ENCODE data around the gene CBR3.
A peak's percentile ranks its signal among the peaks of the same experiment; 100 is the strongest.

CBR3 gene

DNA sequence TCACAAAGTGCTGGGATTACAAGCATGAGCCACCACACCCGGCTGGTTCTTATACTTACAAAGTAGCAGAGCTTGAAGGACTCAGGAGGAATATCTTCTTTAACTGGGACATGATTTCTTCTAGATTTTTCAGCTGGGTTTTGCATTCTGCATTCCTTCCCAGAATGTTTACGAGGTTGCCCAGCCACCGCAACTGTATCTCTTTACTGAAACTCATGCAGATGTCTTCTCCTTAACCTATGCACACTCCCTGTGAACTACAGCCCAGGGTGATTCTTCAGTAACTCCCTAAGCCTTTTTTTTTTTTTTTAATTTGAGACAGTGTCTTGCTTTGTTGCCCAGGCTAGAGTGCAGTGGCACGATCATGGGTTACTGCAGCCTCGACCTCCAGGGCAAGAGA lies 13.0 kb downstream of the CBR3 start:
- no peak for FAIRE-seq
- no peak for DNase-seq (ENCODE audit: insufficient read length, low spot score)
- TF ChIP-seq TAF1 (IDR thresholded peaks at IDR 0.05; ENCODE audit: low read depth, low read length) = no peak
- no peak for TF ChIP-seq PAX5 (IDR thresholded peaks at IDR 0.05; ENCODE audit: insufficient read depth, low read length, severe bottlenecking)
- no peak for TF ChIP-seq POLR2AphosphoS5 (IDR thresholded peaks at IDR 0.05; ENCODE audit: low read depth, low read length)
- no peak for TF ChIP-seq POU2F2 (IDR thresholded peaks at IDR 0.05; ENCODE audit: low read depth, low read length)
- no peak for TF ChIP-seq POLR2A (IDR thresholded peaks at IDR 0.05; ENCODE audit: low read depth, low read length)
- no peak for TF ChIP-seq SPI1 (IDR thresholded peaks at IDR 0.05; ENCODE audit: low read depth, low read length)

DNA sequence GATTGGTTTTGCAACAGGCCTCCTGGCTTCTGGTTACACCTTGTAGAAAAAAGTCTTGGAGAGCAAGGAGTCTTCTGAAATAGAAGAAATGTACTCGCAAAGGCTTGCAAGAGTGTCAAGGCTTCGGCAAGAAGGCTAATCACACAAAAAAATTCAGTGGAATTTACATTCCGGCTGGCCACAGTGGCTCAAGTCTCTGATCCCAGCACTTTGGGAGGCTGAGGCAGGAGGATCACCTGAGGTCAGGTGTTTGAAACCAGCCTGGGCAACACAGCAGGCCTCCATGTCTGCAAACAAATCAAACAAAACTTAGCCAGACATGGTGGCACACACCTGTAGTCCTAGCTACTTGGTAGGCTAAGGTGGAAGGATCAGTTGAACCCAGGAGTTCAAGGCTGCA lies 14.0 kb downstream of the CBR3 start:
- FAIRE-seq (no peak), DNase-seq (ENCODE audit: insufficient read length, low spot score) (no peak)
- TF ChIP-seq POU2F2 (IDR thresholded peaks at IDR 0.05; ENCODE audit: low read depth, low read length) (no peak), POLR2AphosphoS5 (IDR thresholded peaks at IDR 0.05; ENCODE audit: low read depth, low read length) (no peak), SPI1 (IDR thresholded peaks at IDR 0.05; ENCODE audit: low read depth, low read length) (no peak), PAX5 (IDR thresholded peaks at IDR 0.05; ENCODE audit: insufficient read depth, low read length, severe bottlenecking) (no peak), POLR2A (IDR thresholded peaks at IDR 0.05; ENCODE audit: low read depth, low read length) (no peak), TAF1 (IDR thresholded peaks at IDR 0.05; ENCODE audit: low read depth, low read length) (no peak)

DNA sequence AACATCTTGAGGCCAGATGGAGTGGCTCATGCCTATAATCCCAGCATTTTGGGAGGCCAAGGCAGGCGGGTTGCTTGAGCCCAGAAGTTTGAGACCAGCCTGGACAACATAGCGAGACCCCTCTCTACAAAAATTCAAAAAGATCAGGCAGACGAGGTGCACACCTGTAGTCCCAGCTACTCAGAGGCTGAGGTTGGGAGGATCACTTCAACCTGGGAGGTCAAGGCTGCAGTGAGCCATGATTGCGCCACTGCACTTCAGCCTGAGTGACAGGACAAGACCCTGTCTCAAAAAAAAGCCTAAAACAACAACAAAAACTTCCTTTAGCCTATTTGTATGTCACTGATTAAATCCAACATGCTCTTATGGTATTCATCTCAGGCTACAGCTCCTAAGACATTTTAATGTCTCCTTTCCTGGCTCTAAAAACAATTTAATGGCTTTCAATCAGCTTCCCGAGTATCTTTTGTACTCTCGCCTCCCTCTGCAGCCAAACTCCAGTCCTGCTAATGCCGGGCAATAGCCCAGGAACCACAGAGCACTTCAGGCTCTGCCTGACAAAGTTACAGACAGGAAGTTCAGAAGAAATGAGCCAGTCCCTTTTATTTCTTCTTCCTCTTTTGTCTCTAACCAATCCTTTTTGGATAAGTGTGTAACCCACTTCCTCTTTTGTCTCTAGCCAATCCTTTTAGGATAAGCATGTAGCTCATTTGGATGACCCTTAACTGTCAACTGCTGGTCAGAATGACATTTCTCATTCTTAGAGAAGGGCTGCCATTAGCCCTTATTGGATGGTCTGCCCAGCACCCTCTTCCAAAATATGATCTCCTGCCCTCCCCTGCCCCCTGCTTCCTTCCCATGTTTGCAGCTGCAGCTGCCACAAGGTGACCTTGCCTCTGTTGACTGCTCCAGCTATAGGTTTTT lies 15.2 kb downstream of the CBR3 start:
- TF ChIP-seq TAF1 (IDR thresholded peaks at IDR 0.05; ENCODE audit: low read depth, low read length) (peak; percentile 26; the same call in 1 of the 2 replicates), POLR2AphosphoS5 (IDR thresholded peaks at IDR 0.05; ENCODE audit: low read depth, low read length) (0 out of 2 replicates have a peak, but pooled peaks have one; percentile 34), POLR2A (IDR thresholded peaks at IDR 0.05; ENCODE audit: low read depth, low read length) (peak; percentile 58), SPI1 (IDR thresholded peaks at IDR 0.05; ENCODE audit: low read depth, low read length) (peak; percentile 97), PAX5 (IDR thresholded peaks at IDR 0.05; ENCODE audit: insufficient read depth, low read length, severe bottlenecking) (no peak)
- DNase-seq (ENCODE audit: insufficient read length, low spot score) (no peak), FAIRE-seq (peak; percentile 69)

DNA sequence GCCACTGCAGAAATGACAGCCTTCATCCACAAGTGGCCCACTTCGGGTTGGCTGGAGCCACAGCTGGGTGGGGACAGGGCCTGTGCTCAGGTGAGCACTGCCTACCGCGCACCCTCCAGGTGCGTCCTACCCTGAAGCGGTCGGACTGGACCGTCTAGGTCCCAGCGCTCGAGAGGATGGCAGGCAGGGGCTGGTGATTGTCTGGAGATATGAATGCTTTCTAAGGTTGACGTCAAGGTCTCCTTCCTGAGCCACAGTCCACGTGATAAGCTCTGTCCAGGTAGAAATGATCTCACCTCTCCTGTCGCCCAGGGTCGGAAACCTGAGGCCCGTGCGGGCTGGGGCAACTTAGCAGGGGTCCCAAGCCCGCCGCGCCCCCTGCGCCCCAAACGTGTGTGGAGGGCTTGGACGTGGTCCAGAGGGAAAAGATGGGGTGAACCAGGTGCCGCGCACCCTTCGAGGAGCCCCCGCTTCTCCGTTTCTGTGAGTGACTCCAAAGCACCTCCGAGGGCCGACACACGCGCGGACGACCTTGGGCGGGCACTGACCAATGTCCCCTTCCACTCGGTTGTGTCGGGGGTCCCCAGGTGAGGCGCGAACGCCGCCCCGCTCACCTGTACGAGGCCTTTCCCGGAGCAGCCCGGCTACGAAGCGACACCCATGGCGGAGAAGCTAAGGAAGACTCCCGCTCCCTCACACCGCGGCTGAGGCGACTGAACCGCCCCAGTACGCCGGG lies 20.9 kb downstream of the CBR3 start:
- DNase-seq (ENCODE audit: insufficient read length, low spot score) (no peak), FAIRE-seq (no peak)
- TF ChIP-seq POLR2AphosphoS5 (IDR thresholded peaks at IDR 0.05; ENCODE audit: low read depth, low read length) = no peak
- 0 out of 2 replicates have a peak, but pooled peaks have one; percentile 23 for TF ChIP-seq TAF1 (IDR thresholded peaks at IDR 0.05; ENCODE audit: low read depth, low read length)

DNA sequence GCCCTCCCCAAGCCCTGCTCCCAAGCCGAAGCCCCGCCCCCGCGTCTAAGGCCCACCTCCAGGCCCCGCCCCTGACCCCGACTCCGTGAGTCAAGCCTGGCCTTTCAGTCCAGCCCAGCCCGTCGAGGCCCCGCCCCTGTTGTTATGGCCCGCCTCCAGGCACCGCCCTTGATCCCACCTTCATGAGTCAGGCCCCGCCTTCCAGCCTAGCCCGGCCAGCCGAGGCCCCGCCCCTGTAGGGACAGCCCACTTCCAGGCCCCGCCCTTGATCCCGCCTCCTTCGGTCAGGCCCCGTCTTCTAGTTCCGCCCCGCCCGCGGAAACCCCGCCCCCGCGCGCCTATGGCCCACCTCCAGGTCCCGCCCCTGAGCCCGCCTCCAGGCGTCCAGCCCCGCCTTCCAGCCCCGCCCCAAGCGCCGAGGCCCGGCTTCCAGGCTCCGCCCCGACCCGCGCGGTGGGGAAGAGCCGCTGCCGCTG lies 21.5 kb downstream of the CBR3 start:
- FAIRE-seq (peak; percentile 98), DNase-seq (ENCODE audit: insufficient read length, low spot score) (peak; percentile 97)
- TF ChIP-seq POLR2A (IDR thresholded peaks at IDR 0.05; ENCODE audit: low read depth, low read length) (no peak), TAF1 (IDR thresholded peaks at IDR 0.05; ENCODE audit: low read depth, low read length) (no peak), POLR2AphosphoS5 (IDR thresholded peaks at IDR 0.05; ENCODE audit: low read depth, low read length) (no peak), POU2F2 (IDR thresholded peaks at IDR 0.05; ENCODE audit: low read depth, low read length) (no peak), SPI1 (IDR thresholded peaks at IDR 0.05; ENCODE audit: low read depth, low read length) (no peak), PAX5 (IDR thresholded peaks at IDR 0.05; ENCODE audit: insufficient read depth, low read length, severe bottlenecking) (no peak)

DNA sequence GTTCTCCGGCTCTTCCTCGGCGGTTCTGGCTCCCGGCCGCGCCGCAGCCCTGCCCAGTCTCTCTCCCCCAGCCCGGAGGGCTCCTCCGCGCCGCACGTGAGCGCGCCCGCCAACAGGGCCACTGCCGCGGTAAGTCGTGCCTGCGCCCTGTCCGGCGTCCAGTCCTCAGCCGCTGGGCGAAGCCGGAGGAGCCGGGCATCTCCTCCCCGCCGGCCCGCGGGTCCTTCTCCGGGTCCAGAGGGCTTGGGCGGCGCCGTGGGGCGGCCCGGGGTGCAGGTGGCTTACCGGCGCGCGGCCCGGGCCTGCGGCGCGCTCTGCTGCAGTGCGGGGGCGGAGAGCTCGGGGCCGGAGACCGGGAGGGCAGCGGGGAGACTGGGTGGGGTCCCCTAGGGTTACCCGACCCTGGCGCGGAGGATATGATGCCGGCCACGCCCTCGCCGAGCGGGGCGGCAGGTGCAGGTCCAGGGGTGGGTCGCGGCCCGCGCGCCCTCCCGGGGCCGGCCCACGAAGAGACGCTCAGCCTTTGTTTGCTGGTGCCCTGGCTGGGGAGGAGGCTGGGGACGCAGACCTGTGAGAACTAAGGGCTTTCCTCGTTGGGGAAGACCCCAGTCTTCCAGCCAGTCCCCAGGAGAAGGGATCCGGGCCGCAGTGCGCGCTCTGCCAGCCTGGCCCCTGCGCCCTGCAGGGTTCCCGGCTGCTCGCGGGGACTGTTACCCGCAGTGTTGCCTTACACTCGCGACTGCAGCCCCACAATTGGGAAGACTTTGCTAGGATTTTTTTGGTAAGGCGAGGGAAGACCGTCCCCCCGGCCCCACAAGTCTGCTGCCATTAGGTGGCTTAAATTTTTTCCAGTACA lies 22.2 kb downstream of the CBR3 start, which contains the start of gene DOP1B:
Gene DOP1B, plus strand, starts transcription at position 10 of the 856 bp plus-strand sequence. CDS start 7,910 bp downstream, outside the sequence.
- FAIRE-seq (peak; percentile 76), DNase-seq (ENCODE audit: insufficient read length, low spot score) (peak; percentile 45)
- TF ChIP-seq POLR2AphosphoS5 (IDR thresholded peaks at IDR 0.05; ENCODE audit: low read depth, low read length) = no peak
- TF ChIP-seq SPI1 (IDR thresholded peaks at IDR 0.05; ENCODE audit: low read depth, low read length) = no peak
- no peak for TF ChIP-seq POU2F2 (IDR thresholded peaks at IDR 0.05; ENCODE audit: low read depth, low read length)
- TF ChIP-seq TAF1 (IDR thresholded peaks at IDR 0.05; ENCODE audit: low read depth, low read length) = no peak
- TF ChIP-seq PAX5 (IDR thresholded peaks at IDR 0.05; ENCODE audit: insufficient read depth, low read length, severe bottlenecking) = no peak
- no peak for TF ChIP-seq POLR2A (IDR thresholded peaks at IDR 0.05; ENCODE audit: low read depth, low read length)

DNA sequence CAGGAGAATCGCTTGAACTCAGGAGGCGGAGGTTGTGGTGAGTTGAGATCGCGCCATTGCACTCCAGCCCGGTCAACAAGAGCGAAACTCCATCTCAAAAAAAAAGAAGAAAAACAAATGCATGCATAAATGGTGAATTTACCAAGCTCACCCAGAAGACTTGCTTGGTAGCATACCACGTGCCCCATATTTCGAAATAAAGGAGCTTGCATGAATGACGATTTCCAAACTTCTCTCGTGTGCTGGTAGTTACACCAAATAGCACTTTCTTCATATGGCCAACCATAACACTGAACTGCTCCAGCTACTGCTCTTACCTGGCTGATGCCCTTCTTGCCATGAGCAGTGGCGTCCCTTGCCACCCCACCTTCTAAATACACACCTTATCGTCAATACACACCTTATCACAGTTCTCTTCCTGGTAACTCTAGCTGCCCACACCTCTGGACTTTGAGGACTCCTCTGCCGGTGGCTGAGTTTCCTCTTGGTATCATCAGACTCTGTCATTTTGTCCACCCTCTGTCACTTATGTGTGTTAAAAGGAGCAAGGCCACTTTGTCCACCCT lies 24.6 kb downstream of the CBR3 start:
- FAIRE-seq = no peak
- TF ChIP-seq POLR2A (IDR thresholded peaks at IDR 0.05; ENCODE audit: low read depth, low read length) = no peak
- no peak for TF ChIP-seq TAF1 (IDR thresholded peaks at IDR 0.05; ENCODE audit: low read depth, low read length)
- DNase-seq (ENCODE audit: insufficient read length, low spot score) = no peak

DNA sequence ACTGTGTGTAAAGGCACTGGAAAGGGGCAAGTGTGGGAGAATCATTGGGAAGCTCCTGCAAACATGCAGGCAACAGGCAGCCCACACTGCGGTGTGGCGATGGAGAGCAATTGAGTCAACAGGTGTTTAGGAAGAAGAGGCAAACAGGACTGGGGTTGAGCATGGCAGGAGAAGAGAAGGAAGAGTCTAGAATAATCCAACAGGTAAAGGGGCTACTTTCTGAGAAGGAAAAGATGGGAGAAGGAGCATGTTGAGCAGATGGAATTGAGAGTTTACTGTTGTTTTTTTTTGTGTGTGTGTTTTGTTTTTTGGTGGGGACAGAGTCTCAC lies 25.9 kb downstream of the CBR3 start:
- no peak for FAIRE-seq
- no peak for DNase-seq (ENCODE audit: insufficient read length, low spot score)
- TF ChIP-seq TAF1 (IDR thresholded peaks at IDR 0.05; ENCODE audit: low read depth, low read length) (no peak), POLR2AphosphoS5 (IDR thresholded peaks at IDR 0.05; ENCODE audit: low read depth, low read length) (no peak), POLR2A (IDR thresholded peaks at IDR 0.05; ENCODE audit: low read depth, low read length) (no peak), SPI1 (IDR thresholded peaks at IDR 0.05; ENCODE audit: low read depth, low read length) (no peak), PAX5 (IDR thresholded peaks at IDR 0.05; ENCODE audit: insufficient read depth, low read length, severe bottlenecking) (no peak), POU2F2 (IDR thresholded peaks at IDR 0.05; ENCODE audit: low read depth, low read length) (no peak)

Data from GM12891 (cell line).